ENCODE results near the gene DDX5. TPM values are rescaled to one million over a fixed set of nuclear protein-coding genes. Genes with fewer than 3 reads are reported as not detected.

Gene DDX5
- total RNA-seq, 2 donors from 2014 or later = 1,029 to 1,188 TPM

Other genes with a start within 250 kb of the DDX5 start
- 10 to 100 TPM; 10.5 to 15.7 TPM for gene TEX2, start 243.0 kb downstream of the DDX5 start, total RNA-seq
- 10 to 100 TPM; 16.1 to 21.5 TPM for gene PECAM1, start 115.4 kb downstream of the DDX5 start, total RNA-seq
- gene MILR1, start 57.2 kb downstream of the DDX5 start, total RNA-seq = under 1 TPM in 1 of 2 donors, not detected in 1; 0.58 TPM
- gene POLG2, start 9.2 kb downstream of the DDX5 start, total RNA-seq = 10 to 100 TPM; 40.7 to 47.2 TPM
- gene CEP95, start 688 bp upstream of the DDX5 start, total RNA-seq = 10 to 100 TPM; 70.9 to 80.3 TPM
- gene SMURF2, start 156.0 kb upstream of the DDX5 start, total RNA-seq = 10 to 100 TPM; 18.3 to 19.4 TPM